ENCODE measurements around the gene COA7. TPM values are rescaled to one million over a fixed set of nuclear protein-coding genes. Genes with fewer than 3 reads are reported as not detected.

The COA7 gene
- total RNA-seq, 1 donor from 2014 or later, result 13.0 TPM

DNA sequence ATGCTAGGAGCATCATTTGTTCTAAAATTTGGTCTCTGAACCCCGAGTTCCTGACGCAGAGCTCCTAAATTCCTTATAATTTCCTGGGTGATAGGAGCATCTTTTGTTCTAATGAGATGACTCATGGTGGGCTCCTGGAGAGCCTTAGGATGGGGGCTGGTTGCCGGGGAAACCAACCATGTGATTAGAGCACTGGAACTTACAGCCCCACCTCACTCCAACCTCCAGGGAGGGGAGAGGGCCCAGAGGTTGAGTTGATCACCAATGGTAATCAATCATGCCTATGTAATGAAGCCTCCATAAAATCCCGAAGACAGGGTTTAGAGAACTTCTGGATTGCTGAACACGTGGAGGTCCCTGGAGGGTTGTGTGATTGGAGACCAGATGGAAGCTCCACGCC is 57.5 kb downstream of the COA7 start:
- H2AFZ ChIP-seq (replicated peaks), result no peak overlapping the region
- H4K20me1 ChIP-seq (ENCODE audit: low read depth), result no peaks in the 10 kb centered on the region
- no peaks in the 10 kb centered on the region for H3K36me3 Mint-ChIP-seq
- no peak overlapping the region for H3K9ac ChIP-seq
- H3K4me1 Mint-ChIP-seq, result peaks cover 28% of the 10 kb centered on the region
- H3K9me3 Mint-ChIP-seq, result peaks cover 6% of the 10 kb centered on the region
- TF ChIP-seq, protein P1, sequence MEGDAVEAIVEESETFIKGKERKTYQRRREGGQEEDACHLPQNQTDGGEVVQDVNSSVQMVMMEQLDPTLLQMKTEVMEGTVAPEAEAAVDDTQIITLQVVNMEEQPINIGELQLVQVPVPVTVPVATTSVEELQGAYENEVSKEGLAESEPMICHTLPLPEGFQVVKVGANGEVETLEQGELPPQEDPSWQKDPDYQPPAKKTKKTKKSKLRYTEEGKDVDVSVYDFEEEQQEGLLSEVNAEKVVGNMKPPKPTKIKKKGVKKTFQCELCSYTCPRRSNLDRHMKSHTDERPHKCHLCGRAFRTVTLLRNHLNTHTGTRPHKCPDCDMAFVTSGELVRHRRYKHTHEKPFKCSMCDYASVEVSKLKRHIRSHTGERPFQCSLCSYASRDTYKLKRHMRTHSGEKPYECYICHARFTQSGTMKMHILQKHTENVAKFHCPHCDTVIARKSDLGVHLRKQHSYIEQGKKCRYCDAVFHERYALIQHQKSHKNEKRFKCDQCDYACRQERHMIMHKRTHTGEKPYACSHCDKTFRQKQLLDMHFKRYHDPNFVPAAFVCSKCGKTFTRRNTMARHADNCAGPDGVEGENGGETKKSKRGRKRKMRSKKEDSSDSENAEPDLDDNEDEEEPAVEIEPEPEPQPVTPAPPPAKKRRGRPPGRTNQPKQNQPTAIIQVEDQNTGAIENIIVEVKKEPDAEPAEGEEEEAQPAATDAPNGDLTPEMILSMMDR (IDR thresholded peaks at IDR 0.05), result no peak
- TF ChIP-seq EZH2 (IDR thresholded peaks at IDR 0.05) (no peak), EZH2phosphoT487 (IDR thresholded peaks at IDR 0.05) (no peak)
- no peak overlapping the region for H3K27ac Mint-ChIP-seq
- H3K27me3 ChIP-seq, result peaks cover 6% of the 10 kb centered on the region
- no peak overlapping the region for H3K4me2 ChIP-seq
- H3K79me2 ChIP-seq (ENCODE audit: low read depth), result no peaks in the 10 kb centered on the region
- H3K4me3 ChIP-seq, result no peak overlapping the region
- no peaks in the 10 kb centered on the region for H3F3A ChIP-seq (ENCODE audit: low read depth)
- H3K9me3 ChIP-seq (ENCODE audit: low read depth), result no peaks in the 10 kb centered on the region
- H3K4me1 ChIP-seq, result peaks cover 16% of the 10 kb centered on the region
- no peak for DNase-seq (ENCODE audit: low spot score)
- no peaks in the 10 kb centered on the region for H3K36me3 ChIP-seq
- no peak overlapping the region for H3K4me3 Mint-ChIP-seq
- no peak overlapping the region for H3K27ac ChIP-seq
- H3K27me3 Mint-ChIP-seq (ENCODE audit: insufficient read depth, low read depth), result peaks cover 5% of the 10 kb centered on the region

DNA sequence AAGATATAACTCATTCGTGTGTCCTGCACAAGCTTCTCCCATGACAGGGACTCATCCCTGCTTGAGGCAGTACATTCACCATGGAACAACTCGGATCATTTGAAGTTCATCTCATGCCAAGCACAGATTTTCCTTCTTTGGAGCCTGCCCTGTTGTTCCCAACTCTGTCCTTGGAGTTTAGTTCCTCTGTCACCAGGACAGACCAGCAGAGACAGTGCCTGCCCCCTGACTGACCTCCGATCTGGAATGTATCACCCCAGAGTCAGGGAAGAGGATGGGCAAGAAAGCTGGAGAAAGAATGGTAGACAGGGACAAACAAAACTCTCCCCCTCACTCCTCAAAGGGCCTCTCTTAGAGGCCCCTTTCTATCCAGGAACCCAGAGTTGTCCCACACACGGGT is 60.2 kb downstream of the COA7 start:
- H3K9ac ChIP-seq, result no peak overlapping the region
- no peaks in the 10 kb centered on the region for H4K20me1 ChIP-seq (ENCODE audit: low read depth)
- Mint-ChIP-seq H3K4me3 (no peak overlapping the region), H3K4me1 (peaks cover 34% of the 10 kb centered on the region), H3K27me3 (ENCODE audit: insufficient read depth, low read depth) (peaks cover 18% of the 10 kb centered on the region), H3K9me3 (peaks cover 16% of the 10 kb centered on the region), H3K27ac (no peak overlapping the region), H3K36me3 (no peaks in the 10 kb centered on the region)
- H3K79me2 ChIP-seq (ENCODE audit: low read depth), result no peaks in the 10 kb centered on the region
- TF ChIP-seq, protein P1 (IDR thresholded peaks at IDR 0.05), result no peak
- no peak for TF ChIP-seq EZH2phosphoT487 (IDR thresholded peaks at IDR 0.05)
- no peak for TF ChIP-seq EZH2 (IDR thresholded peaks at IDR 0.05)
- H3K9me3 ChIP-seq (ENCODE audit: low read depth), result no peaks in the 10 kb centered on the region
- no peak overlapping the region for H3K4me3 ChIP-seq
- no peak overlapping the region for H3K4me2 ChIP-seq
- H3K36me3 ChIP-seq, result no peaks in the 10 kb centered on the region
- no peak overlapping the region for H2AFZ ChIP-seq (replicated peaks)
- peaks cover 33% of the 10 kb centered on the region for H3K27me3 ChIP-seq
- DNase-seq (ENCODE audit: low spot score), result no peak
- peaks cover 4% of the 10 kb centered on the region for H3F3A ChIP-seq (ENCODE audit: low read depth)
- H3K27ac ChIP-seq, result no peak overlapping the region
- H3K4me1 ChIP-seq, result peaks cover 16% of the 10 kb centered on the region

DNA sequence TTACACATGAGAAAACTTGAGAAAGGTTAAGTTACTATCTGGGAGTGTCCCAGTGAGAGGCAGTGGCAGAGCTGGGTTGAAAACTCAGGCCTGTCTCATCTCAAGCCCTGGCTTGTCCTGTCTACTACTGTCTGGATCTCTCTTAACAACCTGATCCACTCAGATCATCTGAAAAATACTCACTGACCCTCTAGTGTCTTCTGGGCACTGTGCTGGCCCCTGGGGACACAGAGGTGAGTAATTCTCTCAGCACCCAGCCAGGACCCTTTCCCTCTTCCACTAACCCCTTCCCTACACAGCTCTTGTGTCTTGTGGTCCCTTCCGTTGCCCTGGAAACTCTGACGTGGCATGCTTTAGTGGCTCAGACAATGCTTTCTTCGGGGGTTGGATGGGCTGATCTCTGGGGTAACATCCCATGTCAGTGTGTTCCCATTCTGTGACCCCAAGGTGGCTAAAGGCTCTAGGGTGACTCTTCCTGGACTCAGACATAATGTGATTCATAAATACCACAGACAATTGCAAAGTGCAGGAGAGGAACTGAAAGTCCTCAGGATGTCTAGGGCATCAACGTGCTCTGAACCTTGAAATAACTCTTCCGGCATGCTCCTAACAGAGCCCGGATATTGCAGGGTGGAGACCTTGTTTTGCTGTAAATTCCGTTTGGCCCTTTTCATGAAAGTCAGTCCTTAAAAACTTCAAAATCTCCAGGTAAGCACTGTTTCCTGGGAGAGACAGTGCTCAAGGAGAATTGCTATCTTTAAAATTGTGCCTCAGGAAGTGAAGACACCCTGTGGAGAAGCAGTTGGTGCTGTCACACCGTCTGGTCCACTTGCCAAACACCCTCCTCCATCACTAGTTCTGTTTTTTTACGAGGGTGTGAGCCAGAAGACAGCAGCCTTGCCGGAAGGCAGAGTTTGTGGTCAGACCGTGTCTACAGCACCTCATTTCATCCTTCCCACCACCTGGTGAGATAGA is 61.1 kb downstream of the COA7 start:
- Histone ChIP-seq H3K36me3 (no peaks in the 10 kb centered on the region), H3K79me2 (ENCODE audit: low read depth) (no peaks in the 10 kb centered on the region), H3K4me3 (no peak overlapping the region), H3K27me3 (peaks cover 43% of the 10 kb centered on the region), H3F3A (ENCODE audit: low read depth) (peaks cover 11% of the 10 kb centered on the region), H3K9me3 (ENCODE audit: low read depth) (no peaks in the 10 kb centered on the region), H4K20me1 (ENCODE audit: low read depth) (no peaks in the 10 kb centered on the region), H2AFZ (replicated peaks) (no peak overlapping the region), H3K4me2 (peak overlapping the region; percentile 35), H3K4me1 (peaks cover 21% of the 10 kb centered on the region), H3K27ac (no peak overlapping the region), H3K9ac (no peak overlapping the region)
- Mint-ChIP-seq H3K4me3 (no peak overlapping the region), H3K27me3 (ENCODE audit: insufficient read depth, low read depth) (peaks cover 18% of the 10 kb centered on the region), H3K9me3 (peaks cover 16% of the 10 kb centered on the region), H3K27ac (peak overlapping the region; percentile 95), H3K4me1 (peaks cover 40% of the 10 kb centered on the region), H3K36me3 (no peaks in the 10 kb centered on the region)
- TF ChIP-seq EZH2phosphoT487 (IDR thresholded peaks at IDR 0.05), result no peak
- TF ChIP-seq EZH2 (IDR thresholded peaks at IDR 0.05), result no peak
- TF ChIP-seq, protein P1 (IDR thresholded peaks at IDR 0.05), result no peak
- DNase-seq (ENCODE audit: low spot score), result peak; percentile 14

Measured in neural progenitor cell (in vitro differentiated cells).